ELR (cell line): Measurements from ENCODE around the gene CCDC188.
A peak's percentile ranks its signal among the peaks of the same experiment; 100 is the strongest.

Experiments used
- DNase-seq: peaks from one replicate; pipeline ENCODE4 v3.0.0-alpha.2; 2015; ENCODE audit warnings: low read depth

The CCDC188 gene

GRCh38 chr22:20116951-20117632 is 33.8 kb downstream of the CCDC188 start, which contains the start of gene TRMT2A:
TRMT2A (minus strand) TSS chr22:20117226; CDS start chr22:20116906, 320 bp downstream.
- peak; percentile 97 for DNase-seq

- DNase-seq: no peak
Measured at GRCh38 chr22:20116376-20116950, 34.4 kb downstream of the CCDC188 start.

GRCh38 chr22:20115691-20116375 is 35.0 kb downstream of the CCDC188 start, which contains the start of gene RANBP1:
RANBP1 (plus strand) TSS chr22:20116104; CDS start chr22:20116185, 81 bp downstream.
- DNase-seq: no peak

GRCh38 chr22:20114506-20115475 is 36.1 kb downstream of the CCDC188 start:
- DNase-seq: no peak

- no peak for DNase-seq
Measured at GRCh38 chr22:20113551-20114310, 37.1 kb downstream of the CCDC188 start.

GRCh38 chr22:20112623-20113511 is 38.0 kb downstream of the CCDC188 start:
- DNase-seq: no peak

GRCh38 chr22:20111689-20112622 is 38.9 kb downstream of the CCDC188 start:
- DNase-seq: no peak

- peak; percentile 71 for DNase-seq
Measured at GRCh38 chr22:20111045-20111688, 39.7 kb downstream of the CCDC188 start.

- DNase-seq: no peak
Measured at GRCh38 chr22:20110359-20110985, 40.4 kb downstream of the CCDC188 start.

- DNase-seq: no peak
Measured at GRCh38 chr22:20109411-20110358, 41.2 kb downstream of the CCDC188 start.

- DNase-seq: no peak
Measured at GRCh38 chr22:20108757-20109230, 42.1 kb downstream of the CCDC188 start.

GRCh38 chr22:20107951-20108756 is 42.7 kb downstream of the CCDC188 start:
- no peak for DNase-seq

- DNase-seq: no peak
Measured at GRCh38 chr22:20107471-20107901, 43.4 kb downstream of the CCDC188 start.

- no peak for DNase-seq
Measured at GRCh38 chr22:20106849-20107237, 44.0 kb downstream of the CCDC188 start.

GRCh38 chr22:20106205-20106848 is 44.5 kb downstream of the CCDC188 start:
- DNase-seq: no peak
